Stimulated activated CD8-positive, alpha-beta memory T cell treated with anti-CD3 and anti-CD28 coated beads, Interleukin-2, amount 100 ng/mL, for 1 hour (primary cell): ENCODE measurements around the gene C9orf153.
"Not testable (repeated sequence)": the region's sequence is repeated elsewhere in the genome, so short reads cannot be mapped to it uniquely, and the experiment has no call there.

Experiments used
- DNase-seq, 2 donors: peaks; one replicate each; pipeline ENCODE4 v3.0.0-alpha.2; 2020; ENCODE audit warnings: low read depth in 2 of 2

C9orf153 gene

GRCh38 chr9:86263876-86264275 is 4.4 kb upstream of the C9orf153 start:
- DNase-seq, result no peak

DNA sequence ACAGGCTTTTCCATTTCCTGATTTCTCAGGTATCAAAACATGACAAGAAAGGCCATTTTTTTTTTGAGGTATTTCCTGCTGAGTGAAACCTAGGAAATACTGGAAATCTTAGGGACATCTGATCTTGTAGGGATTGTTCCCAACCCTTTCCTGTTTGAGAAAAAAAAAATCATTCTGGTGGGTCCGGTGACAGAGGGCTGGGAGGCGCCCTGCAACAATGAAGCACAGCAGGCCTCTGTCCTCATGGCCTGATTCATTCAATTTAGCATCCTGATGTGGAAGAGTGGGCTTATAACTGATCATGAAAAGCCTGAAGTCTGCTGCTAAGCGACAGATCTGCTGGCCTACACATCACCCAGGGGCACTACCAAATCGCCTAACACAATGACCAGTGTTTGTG is 3.0 kb upstream of the C9orf153 start:
- DNase-seq, result no peak

- no peak for DNase-seq
Measured at GRCh38 chr9:86257391-86257790, 2.1 kb downstream of the C9orf153 start.

- DNase-seq, result no peak
Measured at GRCh38 chr9:86256653-86257052, 2.8 kb downstream of the C9orf153 start.

DNA sequence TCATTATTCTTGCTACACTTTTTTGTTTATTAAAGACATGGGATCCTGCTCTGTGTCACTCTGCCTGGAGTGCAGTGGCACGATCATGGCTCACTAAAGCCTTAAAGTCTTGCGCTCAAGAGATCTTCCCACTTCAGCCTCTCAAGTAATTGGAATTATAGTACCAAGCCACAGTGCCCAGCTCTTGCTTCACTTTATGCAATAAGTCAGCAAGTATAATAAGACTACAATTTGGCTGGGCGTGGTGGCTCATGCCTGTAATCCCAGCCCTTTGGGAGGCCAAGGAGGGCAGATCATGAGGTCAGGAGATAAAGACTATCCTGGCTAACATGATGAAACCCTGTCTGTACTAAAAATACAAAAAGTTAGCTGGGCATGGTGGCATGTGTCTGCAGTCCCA is 5.9 kb downstream of the C9orf153 start:
- no peak for DNase-seq

DNA sequence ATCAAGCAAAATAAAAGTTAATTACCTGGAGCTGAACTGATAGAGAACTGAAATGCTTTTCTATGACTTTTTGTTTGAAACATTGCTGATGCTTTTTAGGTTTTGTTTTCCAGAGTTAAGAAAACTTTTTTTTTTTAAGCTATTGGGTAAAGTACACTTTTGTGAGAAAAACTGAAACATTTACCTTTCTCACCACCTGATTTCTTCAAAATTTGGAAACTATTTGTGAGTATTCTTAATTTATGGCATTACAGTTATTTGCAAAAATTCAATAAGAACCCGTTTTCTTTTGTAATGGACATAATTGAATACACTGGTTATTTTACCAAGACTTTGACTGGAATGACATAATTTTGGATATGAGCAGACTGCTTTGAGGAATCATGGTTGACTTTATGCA is 6.6 kb downstream of the C9orf153 start:
- no peak for DNase-seq

- DNase-seq, result no peak
Measured at GRCh38 chr9:86250123-86250522, 9.3 kb downstream of the C9orf153 start.

GRCh38 chr9:86248746-86249145 is 10.7 kb downstream of the C9orf153 start:
- no peak for DNase-seq

- DNase-seq, result no peak
Measured at GRCh38 chr9:86246752-86247161, 12.7 kb downstream of the C9orf153 start.

- DNase-seq, result no peak
Measured at GRCh38 chr9:86242071-86242470, 17.4 kb downstream of the C9orf153 start.

GRCh38 chr9:86241216-86241615 is 18.2 kb downstream of the C9orf153 start:
- DNase-seq, result no peak

- DNase-seq, result no peak
Measured at GRCh38 chr9:86238861-86239770, 20.3 kb downstream of the C9orf153 start.

GRCh38 chr9:86230858-86231257 is 28.6 kb downstream of the C9orf153 start:
- no peak for DNase-seq

DNA sequence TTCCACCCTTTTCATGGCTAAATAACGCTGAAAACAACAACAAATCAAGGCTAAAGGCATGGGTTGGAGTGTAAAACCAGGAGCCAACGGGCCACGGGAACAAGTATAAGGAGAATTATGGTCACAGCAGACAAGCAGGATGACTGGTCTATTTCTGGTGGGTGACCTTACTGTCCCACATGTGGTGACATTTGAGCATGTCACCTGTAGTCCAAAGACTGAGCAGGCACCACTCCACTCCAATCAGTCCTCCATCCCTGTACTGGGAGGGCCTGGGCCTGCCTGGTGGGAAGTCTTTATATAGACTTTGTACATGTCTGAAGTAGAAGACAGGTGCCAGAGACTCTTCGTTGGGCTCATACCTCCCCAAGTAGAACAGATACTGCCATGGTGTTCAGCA is 36.8 kb downstream of the C9orf153 start:
- DNase-seq, result no peak

DNA sequence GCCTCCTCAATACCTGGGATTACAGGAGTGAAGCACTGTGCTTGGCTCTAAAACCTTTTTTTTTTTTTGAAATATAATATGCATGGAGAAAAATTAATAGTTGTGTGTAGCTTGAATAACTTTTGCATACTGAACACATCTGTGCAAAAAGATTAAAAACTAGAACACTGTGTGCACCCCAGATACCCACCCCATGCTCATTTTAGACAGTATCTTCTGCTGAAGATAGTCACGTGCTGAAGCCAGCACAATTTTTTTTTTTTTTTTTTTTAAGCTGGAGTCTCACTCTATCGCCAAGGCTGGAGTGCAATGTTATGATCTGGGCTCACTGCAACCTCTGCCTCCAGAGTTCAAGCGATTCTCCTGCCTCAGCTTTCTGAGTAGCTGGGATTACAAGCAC is 39.9 kb downstream of the C9orf153 start:
- DNase-seq, result no peak

GRCh38 chr9:86217076-86217755 is 42.2 kb downstream of the C9orf153 start:
- no peak for DNase-seq

- DNase-seq, result no peak
Measured at GRCh38 chr9:86207193-86207592, 52.3 kb downstream of the C9orf153 start.

- DNase-seq, result no peak
Measured at GRCh38 chr9:86202338-86202882, 57.0 kb downstream of the C9orf153 start.

DNA sequence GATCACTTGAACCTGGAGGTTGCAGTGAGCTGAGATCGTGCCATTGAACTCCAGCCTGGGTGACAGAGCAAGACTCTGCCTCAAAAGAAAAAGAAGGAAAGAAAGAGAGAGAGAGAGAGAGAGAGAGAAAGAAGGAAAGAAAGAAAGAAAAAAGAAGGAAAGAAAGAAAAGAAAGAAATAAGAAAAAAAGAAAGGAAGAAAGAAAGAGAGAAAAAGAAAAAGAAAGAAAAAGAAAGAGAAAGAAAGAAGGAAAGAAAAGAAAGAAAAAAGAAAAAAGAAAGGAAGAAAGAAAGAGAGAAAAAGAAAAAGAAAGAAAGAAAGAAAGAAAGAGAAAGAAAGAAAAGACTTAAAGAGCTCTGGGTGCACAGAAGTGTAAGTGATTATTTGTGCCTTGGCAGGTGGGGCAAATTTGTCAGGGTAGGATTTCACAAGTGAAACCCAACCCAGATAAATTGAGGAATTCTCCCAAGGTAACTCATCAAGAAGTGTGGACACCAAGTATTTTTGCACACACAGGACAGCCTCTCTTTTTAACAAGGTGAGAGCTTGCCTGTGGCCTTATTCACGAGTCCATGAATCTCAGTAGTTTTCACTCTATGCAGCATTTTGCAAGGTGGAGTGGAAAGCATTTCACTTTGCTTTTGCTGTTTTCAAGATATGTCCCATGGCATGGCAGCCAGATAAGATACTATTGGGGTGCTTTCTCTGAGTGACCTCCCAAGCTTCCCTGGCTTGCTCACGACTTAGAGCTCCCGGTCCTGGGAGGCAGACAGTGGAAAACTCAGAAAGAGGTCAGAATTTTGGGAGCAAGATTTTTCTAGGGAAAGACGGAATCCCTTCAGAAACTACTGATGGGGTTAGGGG is 57.8 kb downstream of the C9orf153 start:
- DNase-seq, result no peak

DNA sequence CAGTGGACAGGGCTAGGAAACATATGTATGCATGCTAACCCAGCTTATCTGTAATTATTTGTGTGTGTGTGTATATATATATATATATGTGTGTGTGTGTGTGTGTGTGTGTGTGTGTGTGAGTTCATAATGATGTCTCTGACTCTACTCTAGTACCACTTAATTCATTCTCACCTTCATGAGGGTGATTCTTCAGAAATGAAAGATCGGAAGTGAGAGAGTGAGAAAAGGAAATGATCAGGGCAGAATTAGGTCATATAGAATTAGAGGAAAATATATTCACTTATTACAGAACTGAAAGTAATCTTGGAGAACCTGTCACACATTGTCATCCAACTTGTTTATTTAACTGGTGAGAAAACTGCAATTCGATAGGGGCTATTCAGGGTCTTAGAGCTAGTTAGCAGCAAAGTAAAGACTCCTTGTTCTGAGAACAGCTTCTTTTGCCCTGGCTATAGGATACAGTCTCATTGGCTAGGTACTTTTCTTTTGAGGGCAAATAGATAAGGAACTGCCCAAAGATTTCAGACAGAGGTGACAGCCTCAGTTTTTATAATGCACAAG is 58.8 kb downstream of the C9orf153 start:
- DNase-seq, result no peak

DNA sequence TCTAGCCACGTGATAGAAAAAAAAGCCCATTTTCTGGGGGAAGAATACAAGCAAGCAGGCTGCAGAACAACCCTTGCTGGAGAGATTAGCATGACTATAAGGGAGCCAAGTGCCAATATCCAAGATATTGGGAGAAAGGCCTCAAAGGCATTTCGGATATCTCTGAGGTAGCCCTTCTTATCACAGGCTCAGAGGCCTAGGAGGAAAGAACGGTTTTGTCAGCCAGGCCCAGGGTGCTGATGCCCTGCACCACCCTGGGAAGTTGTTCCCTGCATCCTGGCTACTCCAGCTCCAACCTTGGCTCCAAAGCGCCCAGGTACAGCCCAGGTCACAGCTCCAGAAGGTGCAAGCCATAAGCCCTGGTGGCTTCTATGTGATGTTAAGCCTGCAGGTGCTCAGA is 66.4 kb downstream of the C9orf153 start:
- no peak for DNase-seq

DNA sequence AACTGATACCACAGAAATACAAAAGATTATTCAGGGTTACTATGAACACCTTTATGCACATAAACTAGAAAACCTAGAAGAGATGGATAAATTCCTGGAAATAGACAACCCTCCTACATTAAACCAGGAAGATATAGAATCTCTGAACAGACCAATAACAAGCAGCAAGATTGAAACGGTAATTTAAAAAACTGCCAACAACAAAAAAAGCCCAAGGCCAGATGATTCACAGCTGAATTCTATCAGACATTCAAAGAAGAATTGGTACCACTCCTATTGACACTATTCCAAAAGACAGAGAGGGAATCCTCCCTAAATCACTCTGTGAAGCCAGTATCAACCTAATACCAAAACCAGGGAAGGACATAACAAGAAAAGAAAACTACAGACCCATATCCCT is 68.8 kb downstream of the C9orf153 start:
- not testable (repeated sequence) for DNase-seq
